IPS-18c (cell line): ENCODE data around the gene GRIK2.

Experiments used
- H3K4me3 ChIP-seq: 2 replicates; pipeline ENCODE4 v1.7.0; 2013; ENCODE audit warnings: low read depth, mild to moderate bottlenecking, low read length, moderate library complexity; ENCODE audit not compliant: insufficient read depth
- H3K9me3 ChIP-seq: one replicate; pipeline ENCODE4 v1.6.1; 2013; ENCODE audit warnings: mild to moderate bottlenecking, low read length, moderate library complexity; ENCODE audit not compliant: control insufficient read depth, insufficient read depth

Gene GRIK2

DNA sequence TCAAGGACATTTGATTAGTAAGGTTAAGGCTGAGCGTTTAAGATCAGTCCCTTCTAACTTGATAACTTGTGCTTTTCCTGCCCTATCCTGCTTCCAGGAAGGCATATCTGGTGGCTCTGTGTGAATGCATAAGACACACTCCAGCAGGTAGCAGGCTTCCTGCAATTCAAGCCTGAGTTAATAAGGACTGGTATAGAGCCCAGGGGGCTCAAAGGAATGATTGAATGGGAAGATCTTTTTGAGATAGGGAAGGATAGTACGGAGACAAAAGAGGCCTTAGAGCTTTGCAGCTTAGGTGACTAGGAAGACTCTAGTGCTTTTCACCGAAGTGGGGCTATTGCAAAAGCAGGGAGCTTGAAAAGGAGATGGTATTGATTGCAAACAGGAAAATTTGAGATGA lies 307.1 kb downstream of the GRIK2 start:
- Histone ChIP-seq H3K9me3 (no peaks in the 10 kb centered on the region), H3K4me3 (no peak overlapping the region)

DNA sequence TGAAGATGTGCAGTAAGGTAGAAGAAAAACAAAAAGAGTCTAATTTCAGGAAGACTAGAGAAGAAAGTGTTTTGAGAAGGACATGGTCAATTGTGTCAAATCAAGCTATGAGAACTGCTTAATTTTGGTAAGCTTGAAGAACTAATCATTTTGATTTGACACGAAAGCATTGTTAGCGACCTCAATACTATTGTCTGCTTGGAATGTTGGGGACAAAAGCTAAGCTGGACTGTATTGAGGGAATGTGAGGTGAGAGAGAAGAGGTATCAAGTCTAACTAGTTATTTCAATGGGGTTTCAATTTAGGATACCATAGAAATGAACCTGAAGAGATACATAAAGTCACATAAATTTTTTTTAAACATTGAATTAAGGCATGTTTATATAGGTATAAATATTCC lies 309.8 kb downstream of the GRIK2 start:
- Histone ChIP-seq H3K9me3 (no peaks in the 10 kb centered on the region), H3K4me3 (no peak overlapping the region)

DNA sequence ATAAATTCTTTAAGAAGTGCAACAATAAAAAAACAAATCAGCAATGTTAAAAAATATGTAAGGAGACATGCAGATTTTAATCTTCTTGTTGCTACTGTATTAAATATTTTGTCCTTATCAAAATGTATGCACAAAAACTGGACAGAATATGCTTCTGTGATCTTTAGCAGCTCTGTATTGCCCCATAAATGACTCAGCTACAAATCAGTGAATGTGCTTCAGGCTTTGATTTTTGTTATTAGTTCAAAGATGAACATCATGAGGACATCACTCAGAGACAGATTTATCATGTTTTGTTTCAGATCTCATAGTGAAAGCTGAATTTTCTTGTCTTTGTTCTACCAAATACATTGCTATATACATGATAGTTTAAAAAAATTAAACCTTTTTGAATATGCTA lies 312.4 kb downstream of the GRIK2 start:
- no peak overlapping the region for H3K4me3 ChIP-seq
- H3K9me3 ChIP-seq: no peaks in the 10 kb centered on the region

DNA sequence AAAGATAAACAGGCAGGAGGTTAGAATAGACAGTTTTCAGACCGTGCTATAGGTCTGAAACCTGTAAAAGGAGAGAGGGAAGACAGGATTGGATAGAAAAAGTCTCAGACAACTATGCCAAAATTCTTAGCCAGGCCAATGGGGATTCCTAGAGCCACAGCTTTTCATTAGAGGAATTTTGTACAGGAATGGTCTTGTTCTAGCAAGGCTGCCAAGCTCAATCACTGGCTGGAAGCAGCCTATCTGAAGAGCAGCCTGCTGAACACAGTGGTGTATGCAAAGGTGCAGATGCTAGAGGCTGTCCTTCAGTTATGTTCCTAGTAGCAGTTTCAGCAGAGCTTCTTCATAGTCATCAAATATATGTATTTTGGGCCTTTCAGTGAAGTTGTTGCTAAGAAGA lies 313.1 kb downstream of the GRIK2 start:
- H3K9me3 ChIP-seq: no peaks in the 10 kb centered on the region

DNA sequence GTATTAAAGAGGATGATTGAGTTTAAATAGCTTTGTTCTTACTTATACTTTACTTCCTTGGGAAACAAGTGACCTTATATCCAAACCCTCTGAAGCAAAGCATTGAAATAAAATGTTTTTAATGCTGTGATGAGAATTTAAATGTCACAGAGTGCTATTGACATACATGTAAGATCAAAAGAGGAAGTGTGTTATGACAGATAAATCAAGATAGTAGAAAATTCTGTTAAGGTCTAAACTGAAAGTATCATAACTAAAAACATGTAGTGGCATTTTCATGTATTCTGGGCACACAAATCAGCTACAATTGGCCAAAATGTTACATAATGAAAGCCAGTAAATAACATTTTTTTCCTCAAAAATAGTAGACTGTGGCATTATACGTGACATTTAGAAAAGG lies 318.0 kb downstream of the GRIK2 start:
- Histone ChIP-seq H3K4me3 (no peak overlapping the region), H3K9me3 (no peaks in the 10 kb centered on the region)

More for the DNA sequence above, 313.1 kb downstream of the GRIK2 start:
- H3K4me3 ChIP-seq: no peak overlapping the region

DNA sequence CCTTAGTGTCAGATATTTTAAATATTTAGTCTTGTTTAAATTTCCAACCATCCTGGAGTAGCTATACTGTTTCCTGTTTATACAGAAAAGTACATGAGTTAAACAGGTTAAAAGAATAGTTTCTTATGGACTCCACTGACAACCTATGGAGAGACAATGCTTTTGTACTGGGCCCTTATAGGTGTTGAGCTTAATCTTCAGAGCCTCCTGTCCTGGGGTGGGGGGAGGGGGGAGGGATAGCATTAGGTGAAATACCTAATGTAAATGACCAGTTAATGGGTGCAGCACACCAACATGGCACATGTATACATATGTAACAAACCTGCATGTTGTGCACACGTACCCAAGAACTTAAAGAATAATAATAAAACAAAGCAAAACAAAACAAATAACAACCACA lies 322.9 kb downstream of the GRIK2 start:
- Histone ChIP-seq H3K9me3 (no peaks in the 10 kb centered on the region), H3K4me3 (no peak overlapping the region)

DNA sequence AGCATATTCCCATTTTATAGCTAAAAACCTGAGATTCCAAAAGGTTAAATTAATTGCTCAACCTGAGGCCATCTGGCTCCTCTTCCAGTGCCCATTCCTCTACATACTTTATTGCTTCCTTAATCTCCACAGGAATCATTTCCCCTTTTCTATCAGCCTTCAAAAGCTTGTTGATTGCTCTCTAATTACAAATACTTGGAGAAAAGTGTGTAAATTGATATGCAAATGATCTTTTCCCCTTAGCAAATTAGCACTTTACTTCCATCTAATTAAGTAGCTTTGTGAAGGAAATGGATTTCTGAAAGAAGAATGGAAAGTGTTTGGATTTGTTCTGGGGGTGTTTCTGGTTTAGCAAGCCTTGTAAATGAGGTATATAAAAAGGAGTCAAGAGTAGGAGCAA lies 323.3 kb downstream of the GRIK2 start:
- no peaks in the 10 kb centered on the region for H3K9me3 ChIP-seq
- H3K4me3 ChIP-seq: no peak overlapping the region

DNA sequence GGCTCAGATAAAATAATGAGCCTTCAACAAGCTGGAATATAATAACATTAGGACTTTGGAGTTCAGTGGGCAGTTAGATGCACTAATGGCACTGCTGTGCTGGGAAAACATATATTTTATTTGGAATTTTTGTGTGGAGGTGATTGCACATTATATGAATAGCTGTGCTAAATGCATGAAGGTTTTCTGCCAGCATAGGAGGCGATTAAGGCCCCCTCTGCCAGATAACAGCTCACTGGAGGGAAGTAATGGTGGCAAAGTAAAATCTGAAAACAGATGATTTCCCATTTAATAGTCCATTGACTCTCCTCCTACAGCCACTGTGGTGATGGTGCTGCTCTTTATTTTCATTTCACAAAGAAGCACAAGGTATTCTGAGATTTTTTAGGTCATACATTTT lies 326.0 kb downstream of the GRIK2 start:
- Histone ChIP-seq H3K9me3 (no peaks in the 10 kb centered on the region), H3K4me3 (no peak overlapping the region)

DNA sequence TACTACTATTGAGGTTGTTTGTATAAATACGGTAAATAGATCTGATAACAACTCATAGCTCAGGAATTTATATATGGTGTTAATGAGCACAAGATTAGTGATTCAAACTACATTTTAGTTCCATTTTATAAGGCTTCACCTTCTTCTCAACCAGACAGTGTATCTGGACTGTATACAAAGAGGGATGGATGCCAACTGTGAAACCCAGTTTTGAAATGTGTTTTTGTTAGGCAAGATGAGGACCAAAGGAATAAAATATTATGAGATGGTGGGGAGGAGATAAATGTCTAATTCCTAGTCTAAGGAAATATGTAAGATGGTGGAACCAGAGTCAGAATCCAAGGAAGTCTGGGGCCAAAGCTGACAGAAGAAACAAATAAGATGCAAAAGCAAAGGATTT lies 329.0 kb downstream of the GRIK2 start:
- H3K4me3 ChIP-seq: no peak overlapping the region
- no peaks in the 10 kb centered on the region for H3K9me3 ChIP-seq

DNA sequence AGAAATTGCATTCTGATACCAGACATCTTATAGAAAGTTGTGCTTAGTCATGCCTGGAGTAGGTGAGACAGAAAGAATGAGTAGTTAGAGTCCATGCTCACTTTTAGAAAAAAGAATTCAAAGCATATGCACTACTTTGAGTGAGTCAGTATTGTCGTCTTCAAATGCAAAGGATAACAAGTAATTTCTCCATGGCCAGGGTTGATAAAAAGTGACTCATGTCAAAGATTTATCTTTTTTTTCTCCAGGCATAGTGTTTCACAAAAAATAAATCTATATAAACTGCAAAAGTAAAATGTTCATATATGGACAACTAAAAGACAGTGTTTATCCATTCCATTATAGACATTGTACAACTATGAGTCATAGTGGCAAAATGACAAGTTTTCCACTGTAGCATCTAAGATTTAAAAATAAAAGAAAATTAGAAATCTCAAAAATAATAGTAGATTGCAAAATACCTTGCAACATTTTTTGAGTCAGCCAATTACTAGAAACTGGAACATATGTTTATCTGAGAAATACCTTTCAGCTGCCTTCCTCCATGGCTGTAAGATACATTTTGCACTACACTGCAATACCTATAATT lies 329.6 kb downstream of the GRIK2 start:
- Histone ChIP-seq H3K4me3 (no peak overlapping the region), H3K9me3 (no peaks in the 10 kb centered on the region)

DNA sequence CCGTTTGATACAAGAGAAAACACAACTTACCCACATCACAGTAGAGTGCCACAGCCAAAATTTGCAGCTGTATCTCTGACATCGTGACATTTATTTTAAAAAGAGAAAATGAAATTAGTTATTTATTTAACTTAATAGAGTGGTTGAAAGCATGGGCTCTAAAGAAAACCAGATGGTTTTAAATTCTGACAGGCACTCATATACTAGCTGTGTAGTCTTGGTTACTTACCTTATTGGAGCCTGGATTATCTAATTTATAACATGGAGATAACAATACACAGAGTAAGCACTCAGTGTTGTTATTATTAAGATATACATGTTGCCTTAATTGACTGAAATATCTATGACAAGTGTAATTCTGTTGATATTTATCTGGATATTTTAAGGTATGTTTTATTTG lies 334.9 kb downstream of the GRIK2 start:
- Histone ChIP-seq H3K4me3 (no peak overlapping the region), H3K9me3 (no peaks in the 10 kb centered on the region)

DNA sequence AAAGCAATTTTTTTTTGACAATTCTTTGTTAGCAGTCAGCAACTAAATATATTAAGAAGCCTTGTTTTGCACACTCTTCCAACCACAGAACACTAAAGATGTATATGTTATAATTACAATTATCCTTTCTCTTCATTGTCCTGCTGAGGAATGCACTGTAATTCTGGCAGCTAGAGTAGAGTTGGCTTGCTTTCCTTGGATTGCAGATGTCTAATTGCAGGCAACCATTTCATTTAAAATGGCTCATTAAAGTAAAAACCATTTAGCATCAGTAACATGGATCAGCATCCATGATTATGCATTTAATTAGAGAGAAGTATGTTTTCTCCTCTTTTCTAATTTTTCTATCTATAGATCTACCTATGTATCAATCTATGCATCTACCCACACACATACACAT lies 335.4 kb downstream of the GRIK2 start:
- no peaks in the 10 kb centered on the region for H3K9me3 ChIP-seq
- H3K4me3 ChIP-seq: no peak overlapping the region

DNA sequence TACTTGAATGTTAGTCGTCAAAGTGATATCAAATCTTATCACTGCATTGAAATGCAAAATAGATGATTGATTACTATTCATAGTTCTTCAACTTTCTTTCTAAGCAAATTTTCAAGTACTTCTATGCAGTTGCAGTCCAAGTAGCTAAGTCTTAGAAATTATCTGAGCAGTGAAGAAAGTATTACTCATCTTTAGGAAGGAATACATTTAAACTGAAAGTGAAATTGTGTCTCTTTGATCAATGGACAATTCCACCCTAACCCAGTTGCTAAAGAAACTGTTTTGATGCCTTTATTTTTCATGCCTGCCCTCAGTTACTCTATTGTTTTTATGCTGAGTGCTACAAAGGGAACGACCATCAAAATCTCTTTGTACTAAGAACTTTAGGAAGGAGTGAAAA lies 337.4 kb downstream of the GRIK2 start:
- Histone ChIP-seq H3K9me3 (peaks cover 4% of the 10 kb centered on the region), H3K4me3 (no peak overlapping the region)

DNA sequence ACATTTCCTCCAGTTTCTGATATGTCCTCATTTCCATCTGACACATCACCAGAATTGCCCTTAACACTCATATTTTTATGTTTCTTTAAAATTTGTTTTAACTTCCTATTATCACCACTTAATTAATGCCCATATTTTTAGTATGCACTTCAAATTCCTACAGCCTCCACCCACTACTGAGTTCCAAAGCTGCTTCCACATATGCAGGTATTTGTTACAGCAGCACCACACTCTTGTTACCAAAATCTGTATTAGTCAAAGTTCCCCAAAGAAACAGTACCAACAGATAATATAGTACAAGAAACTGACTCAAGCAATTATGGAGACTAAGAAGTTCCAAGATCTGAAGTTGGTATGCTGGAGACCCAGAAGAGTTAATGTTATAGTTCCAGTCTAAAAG lies 340.4 kb downstream of the GRIK2 start:
- Histone ChIP-seq H3K4me3 (no peak overlapping the region), H3K9me3 (peaks cover 4% of the 10 kb centered on the region)

DNA sequence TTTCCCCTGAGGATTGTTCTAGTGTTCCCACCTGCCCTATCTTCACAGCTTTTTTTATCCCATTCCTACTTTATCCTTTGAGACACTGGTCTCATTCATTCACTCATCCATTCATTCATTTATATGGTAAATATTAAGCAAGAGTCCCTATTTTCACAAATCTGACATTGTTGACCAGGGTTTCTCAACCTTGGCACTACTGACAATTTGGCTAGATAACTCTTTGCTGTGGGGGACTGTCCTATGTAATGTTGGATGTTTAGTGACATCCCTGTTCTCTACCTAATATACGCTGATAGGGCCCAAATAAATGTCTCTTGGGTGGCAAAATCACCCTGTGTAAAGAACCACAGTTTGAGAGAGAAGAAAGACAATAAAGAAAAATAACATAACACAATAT lies 345.0 kb downstream of the GRIK2 start:
- H3K4me3 ChIP-seq: no peak overlapping the region
- H3K9me3 ChIP-seq: peaks cover 4% of the 10 kb centered on the region

DNA sequence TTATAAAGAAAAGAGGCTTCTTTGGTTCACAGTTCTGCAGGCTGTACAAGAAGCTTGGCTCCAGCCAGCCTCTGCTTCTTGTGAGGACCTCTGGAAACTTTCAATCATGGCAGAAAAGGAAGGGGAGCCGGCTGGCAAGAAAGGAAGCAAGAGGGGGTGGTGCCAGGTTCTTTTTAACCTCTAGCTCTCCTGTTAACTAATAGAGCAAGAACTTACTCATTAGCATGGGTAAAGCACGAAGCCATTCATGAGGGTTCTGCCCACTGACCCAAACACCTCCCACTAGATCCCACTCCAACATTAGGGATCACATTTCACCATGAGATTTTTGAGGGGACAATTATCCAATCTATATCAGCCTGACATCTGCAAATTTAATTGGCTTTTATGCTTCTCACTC lies 347.1 kb downstream of the GRIK2 start:
- Histone ChIP-seq H3K9me3 (peaks cover 2% of the 10 kb centered on the region), H3K4me3 (no peak overlapping the region)

DNA sequence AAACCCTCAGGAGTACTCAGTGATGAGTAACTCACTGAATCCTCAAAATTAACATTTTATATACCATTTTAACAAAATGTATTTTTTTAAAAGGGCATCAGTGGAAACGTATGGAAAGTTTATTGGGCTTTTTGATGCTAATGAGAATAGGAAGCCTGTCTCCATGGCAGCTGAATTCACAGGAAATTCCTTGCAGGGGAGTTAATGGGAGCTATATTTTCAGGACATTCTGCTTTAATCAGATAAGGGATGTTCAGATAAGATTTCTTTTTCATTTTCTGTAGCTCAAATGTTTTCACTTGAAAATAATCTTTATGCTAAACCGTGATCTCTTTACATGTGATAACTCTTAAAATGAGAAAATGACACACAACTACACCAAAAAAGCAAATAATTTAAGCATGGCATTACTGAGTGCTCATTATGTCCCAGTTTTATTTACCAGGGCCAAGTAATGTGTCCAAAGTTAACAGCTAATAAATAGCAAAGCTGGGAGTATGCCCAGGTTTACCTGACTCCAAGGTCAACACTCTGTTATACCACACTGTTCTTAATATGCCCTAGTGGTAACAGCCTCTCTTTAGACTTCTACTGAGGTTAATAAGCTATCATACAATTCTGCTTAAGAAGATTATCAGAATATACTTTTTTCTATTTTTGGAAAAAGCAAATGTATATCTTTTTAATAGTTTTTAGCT lies 348.1 kb downstream of the GRIK2 start:
- Histone ChIP-seq H3K9me3 (no peaks in the 10 kb centered on the region), H3K4me3 (no peak overlapping the region)

DNA sequence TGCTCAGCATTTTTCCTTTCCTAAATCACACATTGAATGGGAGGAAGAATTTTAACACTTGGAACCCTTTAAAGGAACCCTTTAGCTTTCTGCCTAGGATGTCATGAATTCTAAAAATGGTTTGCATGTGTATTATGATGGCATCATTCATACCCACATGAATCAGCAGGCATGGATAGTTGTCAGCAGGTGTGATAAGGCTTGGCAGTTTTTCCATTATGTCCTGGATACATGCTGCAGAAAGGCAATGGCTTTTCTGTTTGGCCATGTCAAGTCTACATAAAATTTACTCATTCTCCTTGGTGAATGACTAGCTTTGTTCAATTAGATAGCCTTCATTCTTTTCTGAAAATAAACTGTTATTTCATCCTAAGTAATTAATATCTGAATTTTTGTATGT lies 353.7 kb downstream of the GRIK2 start:
- no peak overlapping the region for H3K4me3 ChIP-seq
- H3K9me3 ChIP-seq: no peaks in the 10 kb centered on the region

DNA sequence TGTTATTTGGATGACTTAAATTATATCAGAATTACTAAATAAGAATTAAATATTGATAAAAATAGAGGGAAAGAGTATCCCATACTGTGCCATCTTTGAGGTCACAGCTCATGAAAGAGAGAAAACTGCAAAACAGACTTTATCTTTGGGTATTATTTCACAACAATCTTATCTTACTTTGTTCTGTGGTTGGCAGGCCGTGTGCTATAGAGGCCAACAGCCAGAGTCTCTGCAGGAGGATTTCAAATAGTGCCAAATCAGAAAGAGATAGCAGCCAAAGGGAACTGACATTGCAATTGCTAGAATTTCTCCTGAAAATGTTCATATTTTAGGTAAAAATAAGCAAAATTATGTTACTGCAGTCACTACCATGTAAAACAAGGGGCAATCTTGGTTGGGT lies 354.2 kb downstream of the GRIK2 start:
- Histone ChIP-seq H3K4me3 (no peak overlapping the region), H3K9me3 (no peaks in the 10 kb centered on the region)
